HG03442 (cell line): Measurements from ENCODE around the gene ITPKB.

Experiments used
- ATAC-seq: cut with Tn5 transposase; IDR thresholded peaks from one replicate; pipeline ENCODE4 v1.9.1; 2021; ENCODE audit warnings: mild to moderate bottlenecking, moderate library complexity; ENCODE audit not compliant: unreplicated experiment

ITPKB gene

GRCh38 chr1:226589008-226589733, 149.9 kb downstream of the ITPKB start:
- no peak for ATAC-seq

GRCh38 chr1:226588484-226588883, 150.6 kb downstream of the ITPKB start:
- ATAC-seq = no peak

- ATAC-seq = no peak
Measured at GRCh38 chr1:226586650-226587422, 152.2 kb downstream of the ITPKB start.

- ATAC-seq = no peak
Measured at GRCh38 chr1:226586116-226586515, 153.0 kb downstream of the ITPKB start.

GRCh38 chr1:226584164-226584563, 154.9 kb downstream of the ITPKB start:
- ATAC-seq = no peak

GRCh38 chr1:226582966-226583365, 156.1 kb downstream of the ITPKB start:
- no peak for ATAC-seq
